Vagina (tissue), 2 donors: ENCODE results near the gene LTBP2. TPM values are rescaled to one million over a fixed set of nuclear protein-coding genes. Genes with fewer than 3 reads are reported as not detected.
A peak's percentile ranks its signal among the peaks of the same experiment; 100 is the strongest.

Experiments
- DNase-seq, 2 donors: peaks; one replicate each; pipeline ENCODE4 v3.0.0-alpha.2; 2017; ENCODE audit errors: extremely low spot score in 2 of 2
- H3K27ac ChIP-seq: fragments of 200-600 bp; sonication (generic); one replicate; pipeline ENCODE4 v1.5.1; 2019
- H3K27me3 ChIP-seq: fragments of 200-600 bp; sonication (generic); one replicate; pipeline ENCODE4 v1.5.1; 2019
- H3K36me3 ChIP-seq, 2 donors: fragments of 200-600 bp; sonication (generic); one replicate each; pipeline ENCODE4 v1.5.1; 2017 to 2019
- H3K4me1 ChIP-seq: fragments of 200-600 bp; sonication (generic); one replicate; pipeline ENCODE4 v1.5.1; 2019
- H3K4me3 ChIP-seq, 2 donors: fragments of 200-600 bp; sonication (generic); 1 replicate in 1 of 2; 2 replicates in 1 of 2; pipeline ENCODE4 v1.5.1; 2016 to 2019
- H3K9me3 ChIP-seq: fragments of 200-600 bp; sonication (generic); one replicate; pipeline ENCODE4 v1.5.1; 2019
- CTCF ChIP-seq, 3 experiments: fragments of 450-650 bp in 2 of 3; fragments of 200-600 bp in 1 of 3; sonication (generic) in 1 of 3; IDR thresholded peaks; one replicate each; pipeline ENCODE4 v1.5.1; 2017 to 2019; ENCODE audit warnings: antibody characterized with exemption in 3 of 3, mild to moderate bottlenecking in 2 of 3, moderate library complexity in 2 of 3
- POLR2A ChIP-seq, 2 donors: fragments of 450-650 bp; IDR thresholded peaks; one replicate each; pipeline ENCODE4 v1.6.1; 2017; ENCODE audit warnings: antibody characterized with exemption in 2 of 2, mild to moderate bottlenecking in 2 of 2, moderate library complexity in 2 of 2
- POLR2AphosphoS5 ChIP-seq, 2 donors: sonication (generic); formaldehyde crosslinking; IDR thresholded peaks; one replicate each; pipeline ENCODE4 v1.9.0; 2017; ENCODE audit warnings: antibody characterized with exemption in 2 of 2, mild to moderate bottlenecking in 2 of 2, low read depth in 1 of 2; ENCODE audit not compliant: insufficient read depth in 1 of 2
- intact Hi-C: fragments of 100-400 bp; cut with DNase I; formaldehyde crosslinking; loops from one replicate; pipeline ENCODE4 v1.15.1; 2023
- total RNA-seq: library from RNA; depleted of rRNA; stranded (reverse); fragments of >200 nt; gene quantifications from one replicate; pipeline ENCODE4 v1.2.3, GENCODE V29; 2016

Gene LTBP2
- total RNA-seq, 1 donor from 2014 or later, result 52.5 TPM

GRCh38 chr14:74502236-74503019, 109.6 kb downstream of the LTBP2 start:
- H3K27ac ChIP-seq, result no peak overlapping the region
- no peak overlapping the region for H3K4me3 ChIP-seq
- no peaks in the 10 kb centered on the region for H3K36me3 ChIP-seq
- H3K4me1 ChIP-seq, result peaks cover 7% of the 10 kb centered on the region
- TF ChIP-seq POLR2AphosphoS5 (IDR thresholded peaks at IDR 0.05; ENCODE audit: insufficient read depth in 1 of 2, low read depth in 1 of 2) (no peak), CTCF (IDR thresholded peaks at IDR 0.05) (no peak), POLR2A (IDR thresholded peaks at IDR 0.05) (no peak)
- DNase-seq, result peak; percentile 81 to 83
- intact Hi-C loops, result no loop called here
- no peaks in the 10 kb centered on the region for H3K9me3 ChIP-seq
- no peaks in the 10 kb centered on the region for H3K27me3 ChIP-seq

- H3K36me3 ChIP-seq, result no peaks in the 10 kb centered on the region
Observed at GRCh38 chr14:74501691-74502090, 110.3 kb downstream of the LTBP2 start.

GRCh38 chr14:74501135-74501614, 110.9 kb downstream of the LTBP2 start:
- Histone ChIP-seq H3K27me3 (no peaks in the 10 kb centered on the region), H3K27ac (peak overlapping the region; percentile 15)

More at GRCh38 chr14:74501691-74502090, 110.3 kb downstream of the LTBP2 start:
- Histone ChIP-seq H3K4me3 (no peak overlapping the region), H3K4me1 (peaks cover 7% of the 10 kb centered on the region), H3K27me3 (no peaks in the 10 kb centered on the region), H3K27ac (peak overlapping the region; percentile 15), H3K9me3 (no peaks in the 10 kb centered on the region)
- peak in 1 of 2 donors; percentile 87 for DNase-seq
- intact Hi-C loops, result loop anchor here (2.0 kb wide), 1 partner anchor 111 kb away; the partner anchor contains the start of gene LTBP2
- no peak for TF ChIP-seq POLR2AphosphoS5 (IDR thresholded peaks at IDR 0.05; ENCODE audit: insufficient read depth in 1 of 2, low read depth in 1 of 2)
- TF ChIP-seq POLR2A (IDR thresholded peaks at IDR 0.05), result no peak
- TF ChIP-seq CTCF (IDR thresholded peaks at IDR 0.05), result no peak

GRCh38 chr14:74500417-74501134, 111.5 kb downstream of the LTBP2 start:
- H3K4me1 ChIP-seq, result peaks cover 7% of the 10 kb centered on the region
- intact Hi-C loops, result loop anchor here (2.0 kb wide), 1 partner anchor 112 kb away; the partner anchor contains the start of gene LTBP2
- H3K27me3 ChIP-seq, result no peaks in the 10 kb centered on the region
- H3K9me3 ChIP-seq, result no peaks in the 10 kb centered on the region
- no peak overlapping the region for H3K4me3 ChIP-seq
- H3K27ac ChIP-seq, result peak overlapping the region; percentile 8
- no peaks in the 10 kb centered on the region for H3K36me3 ChIP-seq
- TF ChIP-seq POLR2A (IDR thresholded peaks at IDR 0.05) (no peak), POLR2AphosphoS5 (IDR thresholded peaks at IDR 0.05; ENCODE audit: insufficient read depth in 1 of 2, low read depth in 1 of 2) (no peak), CTCF (IDR thresholded peaks at IDR 0.05) (no peak)
- peak in 1 of 2 donors; percentile 37 for DNase-seq

More at GRCh38 chr14:74501135-74501614, 110.9 kb downstream of the LTBP2 start:
- Histone ChIP-seq H3K36me3 (no peaks in the 10 kb centered on the region), H3K9me3 (no peaks in the 10 kb centered on the region), H3K4me3 (no peak overlapping the region), H3K4me1 (peaks cover 7% of the 10 kb centered on the region)
- intact Hi-C loops, result loop anchor here (2.0 kb wide), 1 partner anchor 112 kb away; the partner anchor contains the start of gene LTBP2
- TF ChIP-seq CTCF (IDR thresholded peaks at IDR 0.05), result peak in 2 of 3 experiments; percentile 33 to 44
- peak; percentile 23 to 30 for TF ChIP-seq POLR2AphosphoS5 (IDR thresholded peaks at IDR 0.05; ENCODE audit: insufficient read depth in 1 of 2, low read depth in 1 of 2)
- TF ChIP-seq POLR2A (IDR thresholded peaks at IDR 0.05), result no peak
- no peak for DNase-seq
